ENCODE results near the gene SPOCK3.

GRCh38 chr4:167079762-167080161, 154.5 kb downstream of the SPOCK3 start:
- TF ChIP-seq POLR2A (IDR thresholded peaks at IDR 0.05) (no peak), CTCF (IDR thresholded peaks at IDR 0.05 in 4 of 5, conservative IDR thresholded peaks at IDR 0.05 in 1 of 5) (no peak)
